Testis (tissue), 2 donors: ENCODE results near the gene AGO3.

Experiments
- POLR2A ChIP-seq: fragments of 450-650 bp; IDR thresholded peaks from one replicate; pipeline ENCODE4 v1.6.1; 2017; ENCODE audit warnings: antibody characterized with exemption, mild to moderate bottlenecking, moderate library complexity
- TF ChIP-seq, protein P1 (sequence below), 3 experiments: fragments of 450-650 bp in 2 of 3; fragments of 200-600 bp in 1 of 3; sonication (generic) in 1 of 3; IDR thresholded peaks; one replicate each; pipeline ENCODE4 v1.5.1; 2016 to 2019; ENCODE audit warnings: antibody characterized with exemption in 3 of 3, mild to moderate bottlenecking in 2 of 3, moderate library complexity in 1 of 3

DNA sequence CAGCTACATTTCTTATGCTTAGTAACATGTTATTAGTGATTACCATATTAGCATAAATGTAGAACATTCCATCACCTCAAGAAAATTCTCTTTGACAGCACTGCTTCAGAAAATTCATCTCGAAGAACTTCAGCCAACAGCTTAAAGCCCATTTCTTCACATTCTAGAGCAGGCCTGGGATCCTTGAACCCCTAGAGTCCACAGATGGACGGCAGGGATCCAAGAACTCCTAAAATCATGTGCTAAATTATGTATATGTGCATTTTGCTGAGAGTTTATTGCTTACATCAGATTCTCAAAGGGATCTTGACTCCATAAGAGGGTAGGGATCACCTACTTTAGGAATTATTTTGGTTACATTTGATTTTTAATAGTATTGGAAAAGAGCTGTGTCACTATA is 76.8 kb downstream of the AGO3 start:
- TF ChIP-seq, protein P1, sequence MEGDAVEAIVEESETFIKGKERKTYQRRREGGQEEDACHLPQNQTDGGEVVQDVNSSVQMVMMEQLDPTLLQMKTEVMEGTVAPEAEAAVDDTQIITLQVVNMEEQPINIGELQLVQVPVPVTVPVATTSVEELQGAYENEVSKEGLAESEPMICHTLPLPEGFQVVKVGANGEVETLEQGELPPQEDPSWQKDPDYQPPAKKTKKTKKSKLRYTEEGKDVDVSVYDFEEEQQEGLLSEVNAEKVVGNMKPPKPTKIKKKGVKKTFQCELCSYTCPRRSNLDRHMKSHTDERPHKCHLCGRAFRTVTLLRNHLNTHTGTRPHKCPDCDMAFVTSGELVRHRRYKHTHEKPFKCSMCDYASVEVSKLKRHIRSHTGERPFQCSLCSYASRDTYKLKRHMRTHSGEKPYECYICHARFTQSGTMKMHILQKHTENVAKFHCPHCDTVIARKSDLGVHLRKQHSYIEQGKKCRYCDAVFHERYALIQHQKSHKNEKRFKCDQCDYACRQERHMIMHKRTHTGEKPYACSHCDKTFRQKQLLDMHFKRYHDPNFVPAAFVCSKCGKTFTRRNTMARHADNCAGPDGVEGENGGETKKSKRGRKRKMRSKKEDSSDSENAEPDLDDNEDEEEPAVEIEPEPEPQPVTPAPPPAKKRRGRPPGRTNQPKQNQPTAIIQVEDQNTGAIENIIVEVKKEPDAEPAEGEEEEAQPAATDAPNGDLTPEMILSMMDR (IDR thresholded peaks at IDR 0.05), result no peak
- TF ChIP-seq POLR2A, result no peak
